Islet of Langerhans (tissue), 1 donor: ENCODE data around the gene PCNX4.

ENCODE experiments used
- FAIRE-seq: peaks from one replicate; lab custom pipeline; 2011; peaks lifted over from hg19 to GRCh38; lab: Jason Lieb, UNC

Gene PCNX4

GRCh38 chr14:60102389-60102788, 10.7 kb downstream of the PCNX4 start:
- peak; percentile 27 for FAIRE-seq

DNA sequence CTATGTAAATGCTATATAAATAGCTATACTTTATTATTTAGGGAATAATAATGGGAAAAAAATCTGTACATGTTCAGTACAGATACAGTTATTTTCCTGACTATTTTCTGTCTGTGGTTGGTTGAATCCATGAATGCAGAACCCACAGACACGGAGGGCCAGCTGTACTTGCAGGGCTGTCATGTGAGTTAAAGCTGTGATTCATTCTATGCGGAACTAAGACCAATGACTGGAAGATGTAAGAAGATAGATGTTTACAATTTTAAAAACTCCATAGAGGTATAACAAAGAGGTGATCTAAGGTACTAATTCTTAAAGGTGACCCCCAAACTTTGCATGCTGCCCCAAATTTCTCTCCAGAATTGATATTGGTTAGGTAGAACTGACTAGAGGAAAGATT, 14.6 kb downstream of the PCNX4 start:
- FAIRE-seq: peak; percentile 92

GRCh38 chr14:60107477-60107876, 15.8 kb downstream of the PCNX4 start:
- peak; percentile 75 for FAIRE-seq

- FAIRE-seq: peak; percentile 64
Measured at GRCh38 chr14:60111732-60112131, 20.0 kb downstream of the PCNX4 start.

DNA sequence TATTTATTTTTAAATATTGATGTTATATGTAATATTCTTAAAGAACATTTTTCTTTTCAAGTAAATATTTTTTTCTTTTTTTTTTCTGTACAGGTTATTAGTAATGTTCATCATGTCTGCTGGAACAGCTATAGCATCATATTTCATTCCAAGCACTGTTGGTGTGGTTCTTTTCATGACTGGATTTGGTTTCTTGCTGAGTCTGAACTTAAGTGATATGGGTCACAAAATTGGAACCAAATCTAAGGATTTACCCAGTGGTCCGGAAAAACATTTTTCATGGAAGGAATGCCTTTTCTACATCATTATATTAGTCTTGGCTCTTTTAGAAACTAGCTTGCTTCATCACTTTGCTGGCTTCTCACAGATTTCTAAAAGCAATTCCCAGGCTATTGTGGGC, 23.2 kb downstream of the PCNX4 start:
- FAIRE-seq: no peak

DNA sequence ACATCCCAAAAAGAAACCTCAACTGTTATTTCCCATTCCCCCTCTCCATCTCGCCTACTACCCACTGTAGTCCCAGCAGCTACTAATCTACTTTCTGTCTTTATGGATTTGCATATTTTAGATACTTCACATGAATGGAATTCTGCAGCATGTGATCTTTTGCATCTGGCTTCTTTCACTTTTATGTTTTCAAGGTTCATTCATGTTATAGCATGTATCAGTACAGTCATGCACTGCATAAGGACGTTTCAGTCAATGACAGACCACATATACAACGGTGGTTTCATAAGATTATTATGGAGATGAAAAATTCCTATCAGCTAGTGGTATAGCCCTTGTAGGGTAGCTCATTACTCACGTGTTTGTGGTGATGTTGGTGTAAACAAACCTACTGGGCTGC, 24.5 kb downstream of the PCNX4 start:
- no peak for FAIRE-seq

DNA sequence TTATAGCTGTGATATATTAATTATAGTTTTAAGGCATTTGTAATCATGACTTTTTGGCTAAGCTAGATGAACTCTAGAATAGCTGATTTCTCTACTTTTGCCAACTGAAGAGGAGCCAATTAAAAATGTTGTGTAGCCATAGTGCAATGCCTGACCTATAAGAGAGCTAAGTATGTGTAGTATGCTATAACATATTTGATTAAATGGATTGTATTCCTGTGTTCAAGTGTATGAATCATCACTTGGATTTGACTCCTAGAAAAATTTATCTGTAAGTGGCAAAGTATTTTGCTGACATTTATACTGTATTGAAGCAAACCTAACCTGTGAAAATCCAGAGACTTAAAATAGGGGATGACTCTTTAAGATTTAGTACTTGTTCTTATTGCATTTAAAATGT, 34.2 kb downstream of the PCNX4 start:
- FAIRE-seq: peak; percentile 21

GRCh38 chr14:60133487-60133886, 41.8 kb downstream of the PCNX4 start:
- FAIRE-seq: no peak

- FAIRE-seq: no peak
Measured at GRCh38 chr14:60134702-60135101, 43.0 kb downstream of the PCNX4 start.

- FAIRE-seq: no peak
Measured at GRCh38 chr14:60151715-60152114, 60.0 kb downstream of the PCNX4 start.

- FAIRE-seq: no peak
Measured at GRCh38 chr14:60153991-60154390, 62.3 kb downstream of the PCNX4 start.

DNA sequence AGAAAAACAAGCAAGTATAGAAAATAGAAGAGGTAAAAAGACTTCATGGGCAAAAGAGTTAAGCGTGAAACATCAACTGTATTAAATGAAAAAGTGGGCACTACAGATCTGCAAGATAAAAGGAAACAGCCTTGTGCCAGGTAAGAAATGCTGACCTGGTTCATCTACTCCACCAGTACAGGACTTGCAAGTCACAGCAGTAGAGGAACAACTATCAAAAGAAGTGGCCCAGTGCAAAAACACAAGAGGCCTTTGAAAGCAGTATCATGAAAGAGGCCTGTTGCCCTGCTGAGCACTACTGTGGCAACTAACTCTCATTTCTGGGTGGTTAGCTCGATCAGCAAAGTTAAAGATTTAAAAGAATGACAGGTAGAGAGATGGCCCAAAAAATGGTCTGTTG, 62.9 kb downstream of the PCNX4 start:
- no peak for FAIRE-seq

DNA sequence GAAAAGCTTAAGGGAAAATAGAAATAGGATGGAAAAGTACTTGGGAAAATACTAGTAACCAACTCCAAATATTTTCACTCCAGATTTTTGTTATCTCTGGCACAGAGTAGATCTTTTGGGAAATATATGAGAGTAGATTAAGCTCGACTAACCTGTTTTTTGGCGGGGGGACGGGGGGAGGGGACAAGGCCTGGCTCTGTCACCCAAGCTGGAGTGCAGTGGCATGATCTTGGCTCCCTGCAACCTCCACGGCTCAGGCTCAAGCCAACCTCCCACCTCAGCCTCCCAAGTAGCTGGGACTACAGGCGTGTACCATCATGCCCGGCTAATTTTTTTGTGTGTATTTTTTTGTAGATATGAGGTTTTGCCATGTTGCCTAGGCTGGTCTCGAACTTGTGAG, 68.7 kb downstream of the PCNX4 start:
- FAIRE-seq: no peak

GRCh38 chr14:60161196-60162107, 69.7 kb downstream of the PCNX4 start:
- no peak for FAIRE-seq

GRCh38 chr14:60163693-60164092, 72.0 kb downstream of the PCNX4 start:
- no peak for FAIRE-seq

DNA sequence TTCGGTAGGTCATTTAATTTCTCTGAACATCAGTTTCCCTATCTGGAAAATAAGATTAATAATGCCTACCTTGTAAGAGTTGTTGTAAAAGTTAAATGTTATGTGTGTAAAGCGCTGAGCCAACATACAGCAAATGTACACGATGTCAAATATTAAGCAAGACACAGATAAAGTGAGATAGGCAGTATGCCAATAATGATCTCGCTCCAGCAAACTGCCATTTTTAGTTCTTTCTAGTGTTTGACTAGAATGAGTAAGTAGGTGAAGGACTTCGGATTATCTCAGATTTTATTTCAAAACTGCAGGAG, 72.6 kb downstream of the PCNX4 start:
- FAIRE-seq: peak; percentile 9

DNA sequence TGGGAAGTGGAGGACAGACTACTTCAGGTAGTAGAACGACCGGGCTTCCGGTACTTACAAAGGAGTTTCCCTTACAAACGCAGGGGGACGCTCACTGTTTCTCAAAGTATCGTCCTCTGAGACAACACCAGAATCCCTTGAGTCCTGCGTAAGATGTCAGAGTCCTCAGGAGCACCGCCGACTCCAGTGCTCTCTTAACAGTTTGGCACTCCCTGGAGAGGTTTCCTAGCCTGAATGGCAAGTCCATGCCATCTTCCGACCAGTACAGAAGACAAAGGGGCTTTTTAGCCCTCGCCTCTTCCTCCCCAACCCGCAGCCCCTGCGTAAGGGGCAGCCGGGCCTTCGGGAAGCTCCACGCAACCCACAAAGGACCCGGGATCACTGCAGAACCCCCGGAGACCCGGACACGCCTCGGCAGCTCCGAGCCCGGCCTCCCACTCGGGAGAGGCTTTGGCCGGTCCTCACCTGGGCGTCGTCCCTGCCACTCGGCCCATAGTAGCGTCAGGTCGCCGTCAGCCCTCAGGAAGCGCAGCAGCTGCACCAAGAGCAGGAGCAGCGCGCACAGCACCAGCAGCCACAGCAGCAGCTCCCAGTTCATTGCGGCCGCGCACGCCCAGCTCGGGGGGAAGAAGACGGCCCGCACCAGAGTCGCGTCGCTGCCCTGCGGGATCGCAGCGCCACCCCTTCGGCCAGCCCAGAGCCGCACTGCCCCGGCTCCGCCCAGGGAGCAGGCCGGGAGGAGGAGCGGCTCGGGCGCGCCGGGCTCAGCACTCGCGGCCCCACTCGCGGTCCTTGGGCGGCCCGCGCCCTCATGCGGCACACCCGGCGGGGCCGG, 73.2 kb downstream of the PCNX4 start, which contains the start of gene DHRS7:
TSS of gene DHRS7 (minus strand) at position 687 of the 835 bp plus-strand sequence. CDS start at position 598, 89 bp downstream.
- FAIRE-seq: no peak

- peak; percentile 33 for FAIRE-seq
Measured at GRCh38 chr14:60165547-60165876, 73.8 kb downstream of the PCNX4 start.

DNA sequence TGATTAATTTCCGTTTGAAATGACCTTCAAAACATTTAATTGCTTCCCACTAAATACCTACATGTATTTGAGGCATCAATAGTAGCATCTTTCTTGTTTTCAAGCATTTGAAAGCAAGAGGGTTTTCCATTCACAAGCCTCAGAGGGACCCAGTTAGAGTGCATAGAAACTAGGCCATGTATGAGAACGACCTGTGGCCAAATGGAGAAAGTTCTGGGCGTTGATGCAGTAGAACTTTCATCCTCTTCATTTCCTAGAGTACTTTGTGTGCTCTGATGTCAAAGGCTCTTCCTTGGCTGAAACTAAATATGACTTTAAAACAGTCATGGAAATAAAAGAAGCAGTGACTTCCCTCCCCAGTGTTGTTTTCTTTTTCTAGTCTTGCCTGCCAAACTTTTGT, 74.4 kb downstream of the PCNX4 start:
- no peak for FAIRE-seq

DNA sequence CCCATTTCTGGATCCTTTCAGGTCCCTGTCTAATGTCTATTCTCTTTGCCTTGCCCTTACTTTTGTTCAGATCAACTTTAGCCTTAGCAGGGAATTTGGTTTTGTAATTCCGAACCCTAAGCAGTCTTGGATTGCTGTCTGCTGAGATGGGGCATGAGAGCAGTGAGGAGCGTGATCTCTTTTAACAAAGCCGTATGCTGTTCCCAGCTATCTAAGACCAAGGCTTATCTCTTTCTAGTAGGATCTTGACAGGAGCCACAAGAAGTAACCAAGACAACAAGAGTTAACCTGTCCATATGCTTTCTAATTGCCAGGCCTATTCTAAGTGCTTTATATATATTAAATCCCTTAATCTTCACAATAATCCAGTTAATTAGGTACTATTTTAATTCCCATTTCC, 78.0 kb downstream of the PCNX4 start:
- no peak for FAIRE-seq

DNA sequence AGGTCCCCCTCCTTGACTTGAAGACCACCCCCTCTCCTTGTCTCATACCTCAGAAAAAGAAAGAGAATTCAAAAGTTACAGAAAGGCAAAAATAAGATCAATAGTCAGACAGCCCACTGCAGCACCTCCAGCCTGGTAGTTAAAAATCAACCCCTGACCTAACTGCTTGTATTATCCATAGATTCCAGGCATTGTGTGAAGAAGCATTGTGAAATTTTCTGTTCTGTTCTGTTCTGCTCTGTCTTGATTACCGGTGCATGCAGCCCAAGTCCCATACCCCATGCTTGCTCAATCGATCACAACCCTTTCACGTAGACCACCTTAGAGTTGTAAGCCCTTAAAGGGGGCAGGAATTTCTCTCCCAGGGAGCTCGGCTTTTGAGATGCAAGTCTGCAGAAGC, 79.2 kb downstream of the PCNX4 start:
- no peak for FAIRE-seq

DNA sequence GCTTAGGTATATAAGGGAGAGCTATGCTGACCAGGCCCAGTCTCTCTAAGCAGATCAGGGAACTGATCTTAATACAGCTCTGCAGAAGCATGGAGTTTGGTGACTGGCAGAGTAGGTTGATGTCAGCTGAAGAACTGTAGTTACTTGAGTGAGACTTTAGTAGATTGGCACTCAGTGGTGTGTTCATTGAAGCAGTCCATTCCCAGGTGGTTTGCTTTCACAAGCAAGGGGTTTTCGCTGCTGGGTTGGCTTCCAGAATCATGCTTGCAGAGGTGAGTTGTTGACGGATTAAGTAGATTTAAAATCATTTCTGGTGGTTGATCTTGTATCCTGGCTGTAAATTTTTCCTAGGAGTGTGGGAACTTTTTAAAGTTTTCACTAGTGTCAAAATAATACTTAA, 80.0 kb downstream of the PCNX4 start:
- no peak for FAIRE-seq
